Osteocyte (in vitro differentiated cells): ENCODE measurements around the gene LUM. TPM values are rescaled to one million over a fixed set of nuclear protein-coding genes. Genes with fewer than 3 reads are reported as not detected.

ENCODE experiments used
- DNase-seq: peaks from one replicate; pipeline ENCODE4 v3.0.0; 2021; ENCODE audit warnings: mixed read lengths; ENCODE audit not compliant: unreplicated experiment; ENCODE audit errors: extremely low spot score
- H3K27ac Mint-ChIP-seq: one replicate; pipeline ENCODE4 v1.8.0; 2021; ENCODE audit warnings: mild to moderate bottlenecking, mixed read lengths; ENCODE audit not compliant: unreplicated experiment
- H3K27me3 Mint-ChIP-seq: one replicate; pipeline ENCODE4 v1.8.0; 2021; ENCODE audit warnings: mixed read lengths; ENCODE audit not compliant: unreplicated experiment
- H3K36me3 Mint-ChIP-seq: one replicate; pipeline ENCODE4 v1.8.0; 2021; ENCODE audit warnings: mixed read lengths; ENCODE audit not compliant: unreplicated experiment
- H3K4me1 Mint-ChIP-seq: one replicate; pipeline ENCODE4 v1.8.0; 2021; ENCODE audit warnings: mixed read lengths; ENCODE audit not compliant: unreplicated experiment
- H3K4me3 Mint-ChIP-seq: one replicate; pipeline ENCODE4 v1.8.0; 2021; ENCODE audit warnings: mild to moderate bottlenecking, moderate library complexity, mixed read lengths; ENCODE audit not compliant: unreplicated experiment
- H3K9me3 Mint-ChIP-seq: one replicate; pipeline ENCODE4 v1.8.0; 2021; ENCODE audit warnings: mixed read lengths; ENCODE audit not compliant: unreplicated experiment
- CTCF ChIP-seq: fragments of 200-600 bp; sonication (generic); IDR thresholded peaks from 2 replicates; pipeline ENCODE4 v1.5.0; 2021; ENCODE audit warnings: antibody characterized with exemption, mild to moderate bottlenecking, moderate library complexity
- total RNA-seq: library from RNA; stranded (reverse); gene quantifications from 2 replicates; pipeline ENCODE4 v1.2.1, GENCODE V29; 2021

Gene LUM
- total RNA-seq, 1 donor from 2014 or later = 481 TPM

GRCh38 chr12:91109581-91110310 lies 1.5 kb downstream of the LUM start:
- no peak for DNase-seq
- H3K27me3 Mint-ChIP-seq = no peaks in the 10 kb centered on the region
- H3K9me3 Mint-ChIP-seq = peaks cover 9% of the 10 kb centered on the region
- H3K27ac Mint-ChIP-seq = peak overlapping the region; percentile 89
- H3K36me3 Mint-ChIP-seq = peaks cover 28% of the 10 kb centered on the region
- H3K4me1 Mint-ChIP-seq = peaks cover 62% of the 10 kb centered on the region
- no peak for TF ChIP-seq CTCF
- peak overlapping the region; percentile 83 for H3K4me3 Mint-ChIP-seq

GRCh38 chr12:91109148-91109564 lies 2.1 kb downstream of the LUM start:
- Mint-ChIP-seq H3K36me3 (peaks cover 32% of the 10 kb centered on the region), H3K9me3 (peaks cover 9% of the 10 kb centered on the region), H3K27me3 (no peaks in the 10 kb centered on the region), H3K4me1 (peaks cover 66% of the 10 kb centered on the region), H3K27ac (peak overlapping the region; percentile 84), H3K4me3 (peak overlapping the region; percentile 83)
- peak; percentile 88 for DNase-seq
- TF ChIP-seq CTCF = peak; percentile 87

GRCh38 chr12:91108196-91108755 lies 3.0 kb downstream of the LUM start:
- peak overlapping the region; percentile 30 for H3K4me3 Mint-ChIP-seq
- H3K9me3 Mint-ChIP-seq = peaks cover 9% of the 10 kb centered on the region
- no peak for TF ChIP-seq CTCF
- peaks cover 39% of the 10 kb centered on the region for H3K36me3 Mint-ChIP-seq
- H3K4me1 Mint-ChIP-seq = peaks cover 66% of the 10 kb centered on the region
- peak overlapping the region; percentile 25 for H3K27ac Mint-ChIP-seq
- no peaks in the 10 kb centered on the region for H3K27me3 Mint-ChIP-seq
- DNase-seq = no peak

GRCh38 chr12:91106283-91106682 lies 5.0 kb downstream of the LUM start:
- H3K9me3 Mint-ChIP-seq = peaks cover 9% of the 10 kb centered on the region
- H3K4me1 Mint-ChIP-seq = peaks cover 57% of the 10 kb centered on the region
- TF ChIP-seq CTCF = no peak
- H3K36me3 Mint-ChIP-seq = peaks cover 47% of the 10 kb centered on the region
- H3K27me3 Mint-ChIP-seq = no peaks in the 10 kb centered on the region
- H3K4me3 Mint-ChIP-seq = peak overlapping the region; percentile 52
- H3K27ac Mint-ChIP-seq = peak overlapping the region; percentile 72
- no peak for DNase-seq

- Mint-ChIP-seq H3K9me3 (peaks cover 9% of the 10 kb centered on the region), H3K4me1 (peaks cover 62% of the 10 kb centered on the region), H3K36me3 (peaks cover 47% of the 10 kb centered on the region), H3K27ac (peak overlapping the region; percentile 36), H3K4me3 (peak overlapping the region; percentile 24), H3K27me3 (no peaks in the 10 kb centered on the region)
- no peak for DNase-seq
- no peak for TF ChIP-seq CTCF
Observed at GRCh38 chr12:91105807-91106206, 5.5 kb downstream of the LUM start.
